ENCODE measurements around the gene NTRK1. TPM values are rescaled to one million over a fixed set of nuclear protein-coding genes. Genes with fewer than 3 reads are reported as not detected.
A peak's percentile ranks its signal among the peaks of the same experiment; 100 is the strongest.

Gene NTRK1
- 1.1 TPM for polyA plus RNA-seq (ENCODE audit: insufficient read length)

- DNase-seq: no peak
Observed at GRCh38 chr1:156860628-156861423, at the start of gene NTRK1. TSS of gene NTRK1 (plus strand) at chr1:156860865. CDS start at chr1:156860935, 70 bp downstream.

DNA sequence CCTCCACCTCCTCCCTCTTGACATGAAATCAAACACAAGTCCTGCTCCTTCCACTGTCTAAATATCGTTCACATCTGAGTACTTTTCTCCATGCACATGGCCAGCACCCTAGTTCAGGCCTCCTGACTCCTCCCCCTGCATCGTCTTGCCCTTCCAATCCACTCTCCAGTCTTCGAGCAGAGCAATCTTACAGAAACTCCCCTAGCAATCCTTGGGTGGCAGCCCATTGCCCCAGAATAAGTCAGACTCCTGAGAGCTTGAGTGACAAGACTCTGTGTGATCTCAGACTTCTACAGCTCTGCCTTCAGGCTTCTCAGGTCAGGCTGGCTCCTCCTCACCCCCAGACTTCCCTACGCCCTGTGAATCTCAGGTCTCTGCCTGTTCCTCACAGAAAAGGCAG, 49.5 kb upstream of the NTRK1 start:
- DNase-seq: no peak

DNA sequence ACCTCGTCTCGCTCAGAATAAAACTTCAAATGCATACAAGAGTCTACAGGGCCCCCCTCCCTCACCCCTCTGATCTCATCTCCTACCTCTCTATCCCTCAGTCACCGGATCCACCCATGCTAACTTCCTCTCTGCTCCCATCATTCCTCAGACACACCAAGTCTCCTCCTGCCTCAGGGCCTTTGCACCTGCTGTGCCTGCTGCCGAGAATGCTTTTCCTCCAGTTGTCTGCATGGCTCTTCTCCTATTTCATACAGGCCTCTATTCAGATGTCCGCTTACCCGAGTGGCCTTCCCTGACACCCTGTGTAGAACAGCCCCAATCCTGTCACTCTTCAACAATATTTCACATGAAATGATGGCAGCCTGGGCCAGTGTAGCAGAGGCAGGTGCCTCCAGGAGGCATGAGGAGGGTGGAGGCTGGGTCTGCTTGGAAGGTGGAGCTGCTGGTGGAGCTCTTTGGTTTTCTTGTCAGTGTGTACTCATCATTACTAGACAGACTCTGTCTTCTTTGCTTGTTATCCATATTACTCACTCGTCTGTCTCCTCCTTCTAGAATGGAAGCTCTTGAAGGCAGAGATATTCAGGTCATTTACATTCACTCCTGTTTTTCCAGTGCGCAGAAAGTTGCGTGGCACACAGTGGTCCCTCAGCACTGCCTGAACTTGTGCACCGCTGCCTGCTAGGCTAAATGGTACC, 48.2 kb upstream of the NTRK1 start:
- DNase-seq: no peak

DNA sequence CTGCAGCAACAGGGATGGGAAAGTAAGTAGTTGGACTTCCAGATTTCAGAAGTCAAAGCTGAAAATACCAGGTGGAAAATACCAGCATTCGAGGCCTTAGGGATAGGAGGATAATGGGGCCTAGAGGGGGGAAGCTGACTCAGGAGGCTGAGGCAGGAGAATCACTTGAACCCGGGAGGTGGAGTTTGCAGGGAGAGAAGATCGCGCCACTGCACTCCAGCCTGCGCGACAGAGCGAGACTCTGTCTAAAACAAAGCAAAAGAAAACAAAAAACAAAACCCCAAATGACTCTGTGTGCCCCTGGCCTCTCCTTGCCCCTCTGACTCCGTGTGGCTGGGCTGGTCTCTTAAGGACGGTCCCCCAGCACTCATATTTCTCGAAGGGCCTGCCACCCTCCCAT, 47.4 kb upstream of the NTRK1 start:
- no peak for DNase-seq

- peak; percentile 70 for DNase-seq
Observed at GRCh38 chr1:156813750-156814570, 46.7 kb upstream of the NTRK1 start.

- no peak for DNase-seq
Observed at GRCh38 chr1:156814571-156815260, 45.9 kb upstream of the NTRK1 start.

- DNase-seq: peak; percentile 87
Observed at GRCh38 chr1:156815307-156815826, 45.3 kb upstream of the NTRK1 start.

GRCh38 chr1:156815961-156816422, 44.7 kb upstream of the NTRK1 start:
- no peak for DNase-seq

GRCh38 chr1:156816561-156817328, 43.9 kb upstream of the NTRK1 start, which contains the start of gene SH2D2A:
TSS of gene SH2D2A (minus strand) at chr1:156816848. CDS start at chr1:156816708, 140 bp downstream.
- no peak for DNase-seq

GRCh38 chr1:156821801-156822200, 38.9 kb upstream of the NTRK1 start:
- no peak for DNase-seq

DNA sequence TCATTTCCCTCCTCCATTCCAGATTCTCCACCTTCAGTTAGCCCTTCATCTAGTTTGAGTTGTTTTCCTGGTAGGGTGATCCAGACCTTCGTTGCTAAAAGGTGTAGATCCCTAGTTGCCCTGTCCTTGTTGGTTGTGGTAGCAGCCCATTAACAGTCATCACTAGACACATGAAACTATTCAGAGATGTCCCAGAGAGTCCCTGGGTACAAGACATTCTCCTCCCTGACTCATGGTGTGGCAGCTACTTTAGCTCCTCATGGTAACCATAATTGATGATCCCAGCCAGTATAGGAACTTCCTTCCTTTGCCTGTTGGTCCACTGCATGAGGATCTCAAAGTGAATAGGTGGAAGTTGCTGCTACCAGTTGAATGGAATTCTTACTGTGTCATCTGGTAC, 38.0 kb upstream of the NTRK1 start:
- no peak for DNase-seq

- DNase-seq: no peak
Observed at GRCh38 chr1:156823210-156823790, 37.4 kb upstream of the NTRK1 start.

GRCh38 chr1:156826630-156827029, 34.0 kb upstream of the NTRK1 start:
- DNase-seq: no peak

GRCh38 chr1:156828400-156829124, 32.1 kb upstream of the NTRK1 start:
- no peak for DNase-seq

GRCh38 chr1:156832434-156832833, 28.2 kb upstream of the NTRK1 start:
- no peak for DNase-seq

DNA sequence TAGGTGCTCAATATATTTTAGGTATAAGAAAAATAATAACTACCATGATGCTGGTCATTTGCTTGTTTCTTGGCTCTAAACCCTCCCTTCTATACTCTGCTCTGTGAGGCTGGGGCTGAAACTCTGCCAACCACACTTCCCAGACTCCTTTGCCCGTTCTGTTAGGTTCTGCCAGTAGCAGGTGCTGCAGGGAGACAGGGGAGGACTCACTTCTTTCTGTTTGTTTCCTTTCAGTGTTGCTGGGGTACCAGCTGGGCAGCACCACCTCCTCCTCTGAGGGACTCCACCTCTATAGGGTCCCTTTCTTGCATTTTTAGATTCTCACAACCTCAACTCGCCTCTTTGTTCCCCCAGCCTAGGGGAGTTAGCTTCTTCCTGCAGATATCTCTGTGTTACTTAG, 27.1 kb upstream of the NTRK1 start:
- DNase-seq: no peak

DNA sequence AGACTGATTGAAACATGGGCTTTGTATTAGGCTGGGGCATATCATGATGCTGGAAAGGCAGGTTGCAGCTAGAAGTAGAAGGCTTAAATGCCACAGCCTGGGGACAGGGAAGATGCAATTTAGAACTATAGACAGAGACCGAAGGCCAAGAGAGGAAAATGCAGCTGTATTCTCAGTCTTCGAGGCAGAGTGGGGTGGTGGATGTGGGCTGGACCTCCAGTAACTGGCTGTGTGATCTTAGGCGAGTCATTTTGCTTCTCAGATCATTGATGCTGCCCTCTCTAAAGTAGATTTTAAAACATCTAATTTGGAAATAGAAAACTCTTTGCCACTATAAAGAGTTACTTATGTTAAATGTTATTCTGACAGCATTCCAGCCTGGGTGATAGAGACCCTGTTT, 26.3 kb upstream of the NTRK1 start:
- no peak for DNase-seq

- DNase-seq: no peak
Observed at GRCh38 chr1:156836041-156836654, 24.5 kb upstream of the NTRK1 start.

- DNase-seq: no peak
Observed at GRCh38 chr1:156836892-156837291, 23.8 kb upstream of the NTRK1 start.

- no peak for DNase-seq
Observed at GRCh38 chr1:156838972-156839371, 21.7 kb upstream of the NTRK1 start.
